NT2/D1 (cell line): ENCODE data around the gene ANKRD28.

Experiments used
- SUZ12 ChIP-seq: IDR thresholded peaks from 2 replicates; pipeline ENCODE4 v1.6.1; 2011; ENCODE audit not compliant: insufficient read length, insufficient read depth; ENCODE audit errors: extremely low read depth
- YY1 ChIP-seq: IDR thresholded peaks from 2 replicates; pipeline ENCODE4 v1.6.1; 2011; ENCODE audit not compliant: insufficient read length, insufficient read depth
- ZNF274 ChIP-seq: IDR thresholded peaks from 2 replicates; pipeline ENCODE4 v1.6.1; 2011; ENCODE audit warnings: mild to moderate bottlenecking, low read depth, low read length

DNA sequence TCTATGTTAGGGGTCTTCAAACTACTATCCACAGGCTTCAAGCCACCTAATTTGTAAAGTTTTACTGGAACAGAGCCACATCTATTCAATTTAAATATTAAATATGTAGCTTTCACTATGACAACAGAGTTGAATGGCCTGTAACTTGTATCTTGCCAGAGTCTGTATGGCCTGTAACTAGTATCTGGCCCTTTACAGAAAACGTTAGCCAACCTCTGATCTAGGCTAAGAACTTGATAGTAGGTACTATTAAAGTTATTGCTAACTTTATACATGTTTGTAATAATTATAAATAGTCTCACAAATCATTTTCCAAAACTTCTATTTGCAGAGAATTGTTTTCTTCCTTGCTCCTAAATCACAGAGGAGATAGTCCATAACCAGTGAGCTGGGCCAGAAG, 40.0 kb downstream of the ANKRD28 start:
- TF ChIP-seq ZNF274, result no peak
- no peak for TF ChIP-seq YY1
- TF ChIP-seq SUZ12, result no peak
